Transverse colon (tissue), 4 donors: ENCODE data around the gene GNG7. TPM values are rescaled to one million over a fixed set of nuclear protein-coding genes. Genes with fewer than 3 reads are reported as not detected.
"Not testable (repeated sequence)": the region's sequence is repeated elsewhere in the genome, so short reads cannot be mapped to it uniquely, and the experiment has no call there.

Experiments used
- DNase-seq: peaks from one replicate; pipeline ENCODE4 v3.0.0-alpha.2; 2019
- H3K27ac ChIP-seq, 4 donors: fragments of 200-600 bp; sonication (generic); 2 replicates each; pipeline ENCODE4 v1.5.1; 2016 to 2018; ENCODE audit warnings: inconsistent platforms in 4 of 4
- H3K27me3 ChIP-seq: fragments of 200-600 bp; sonication (generic); 2 replicates; pipeline ENCODE4 v1.5.1; 2017; ENCODE audit warnings: inconsistent platforms
- H3K36me3 ChIP-seq, 4 donors: fragments of 200-600 bp; sonication (generic); 2 replicates each; pipeline ENCODE4 v1.5.1; 2017 to 2019; ENCODE audit warnings: inconsistent platforms in 4 of 4
- H3K4me1 ChIP-seq, 4 donors: fragments of 200-600 bp; sonication (generic); 2 replicates each; pipeline ENCODE4 v1.5.1; 2017 to 2020; ENCODE audit warnings: inconsistent platforms in 4 of 4
- H3K4me3 ChIP-seq, 4 donors: fragments of 200-600 bp; sonication (generic); 1 replicate in 1 of 4; 2 replicates in 3 of 4; pipeline versions ENCODE4 v1.5.1 to v1.6.1; 2017 to 2019; ENCODE audit warnings: inconsistent platforms in 4 of 4
- H3K9me3 ChIP-seq, 2 donors: fragments of 200-600 bp; sonication (generic); 2 replicates each; pipeline ENCODE4 v1.5.1; 2017 to 2019; ENCODE audit warnings: inconsistent platforms in 2 of 2
- CTCF ChIP-seq, 5 experiments: fragments of 200-600 bp in 3 of 5; fragments of 450-650 bp in 2 of 5; sonication (generic) in 3 of 5; IDR thresholded peaks; 1 replicate in 2 of 5; 2 replicates in 3 of 5; pipeline ENCODE4 v1.5.1; 2016 to 2017; ENCODE audit warnings: antibody characterized with exemption in 5 of 5, inconsistent platforms in 3 of 5, mild to moderate bottlenecking in 2 of 5, moderate library complexity in 1 of 5
- EP300 ChIP-seq: sonication (generic); formaldehyde crosslinking; IDR thresholded peaks from one replicate; pipeline ENCODE4 v1.6.1; 2017; ENCODE audit warnings: antibody characterized with exemption, low read depth
- POLR2A ChIP-seq: fragments of 450-650 bp; IDR thresholded peaks from one replicate; pipeline ENCODE4 v1.6.1; 2016; ENCODE audit warnings: antibody characterized with exemption, mild to moderate bottlenecking, moderate library complexity
- POLR2AphosphoS5 ChIP-seq, 3 donors: sonication (generic); formaldehyde crosslinking; IDR thresholded peaks; one replicate each; pipeline ENCODE4 v1.6.1; 2016; ENCODE audit warnings: antibody characterized with exemption in 3 of 3
- WGBS, 2 donors: methylation state at CpG; one replicate each; pipeline ENCODE4 v1.1.5; 2018; ENCODE audit warnings: low coverage in 1 of 2; 5-methylcytosine and 5-hydroxymethylcytosine counted together
- in situ Hi-C, 4 donors: fragments of 200-750 bp; cut with MboI; loops; one replicate each; pipeline versions ENCODE4 v1.15.0 to v1.15.1; 2017; ENCODE audit warnings: low sequenced_read_pairs in 3 of 4, low pct_ligation_motif_present in 1 of 4, low pct_unique_long_range_greater_than_20kb in 1 of 4
- intact Hi-C: fragments of 100-400 bp; cut with DNase I; formaldehyde crosslinking; loops from one replicate; pipeline ENCODE4 v1.15.1; 2023; ENCODE audit warnings: low total_unique reads
- total RNA-seq, 4 donors: library from RNA; depleted of rRNA; stranded (reverse); fragments of >200 nt; gene quantifications; one replicate each; pipeline ENCODE4 v1.1.0, GENCODE V29; 2016

GNG7 gene
- total RNA-seq, 4 donors from 2014 or later: 1.6 to 13.1 (median 4.0) TPM

DNA sequence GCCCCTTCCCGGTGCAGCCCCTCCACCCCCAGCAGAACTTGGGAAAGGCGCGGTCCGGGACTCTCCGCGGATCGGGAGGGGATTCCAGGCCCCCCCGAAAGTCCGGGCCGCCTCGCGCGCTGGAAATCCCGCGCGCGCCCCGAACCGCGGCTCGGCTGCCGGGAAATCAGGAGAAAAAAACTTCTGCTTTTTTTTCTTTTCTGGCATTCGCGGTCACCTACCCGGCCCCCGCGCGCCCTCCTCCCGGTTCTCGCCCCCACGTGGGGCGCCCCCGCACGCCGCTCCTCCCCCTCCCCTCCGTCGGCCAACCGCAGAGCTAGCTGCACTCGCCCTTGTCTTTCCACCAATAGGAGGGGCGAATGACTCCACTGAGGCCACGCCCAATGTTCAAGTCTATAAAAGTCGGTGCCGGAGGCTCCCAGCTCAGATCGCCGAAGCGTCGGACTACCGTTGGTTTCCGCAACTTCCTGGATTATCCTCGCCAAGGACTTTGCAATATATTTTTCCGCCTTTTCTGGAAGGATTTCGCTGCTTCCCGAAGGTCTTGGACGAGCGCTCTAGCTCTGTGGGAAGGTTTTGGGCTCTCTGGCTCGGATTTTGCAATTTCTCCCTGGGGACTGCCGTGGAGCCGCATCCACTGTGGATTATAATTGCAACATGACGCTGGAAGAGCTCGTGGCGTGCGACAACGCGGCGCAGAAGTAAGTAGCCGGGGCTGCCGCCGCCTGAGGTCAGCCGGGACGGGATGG, 226.6 kb downstream of the GNG7 start, which contains the start of gene GADD45B:
Gene GADD45B, plus strand, starts transcription at position 426 of the 749 bp plus-strand sequence. Its CDS starts 232 bp downstream, at position 658.
- Histone ChIP-seq H3K9me3 (no peaks in the 10 kb centered on the region), H3K4me1 (peaks cover 10 to 43% (median 36%) of the 10 kb centered on the region in 4 donors), H3K4me3 (peak within 1 kb of the TSS; percentile 67 to 95 (median 82)), H3K27ac (peak within 1 kb of the TSS; percentile 91 to 96 (median 93)), H3K27me3 (no peaks in the 10 kb centered on the region), H3K36me3 (no peaks in the 10 kb centered on the region)
- DNase-seq: peak; percentile 98
- intact Hi-C loops: loop anchor here (2.0 kb wide), 3 partner anchors 19 to 103 kb away; no protein-coding TSS in a partner anchor
- 0% methylated on average over 65 of the region's 70 CpGs; no CpG with 5 or more reads in 1 of the 2 donors for WGBS, 2 donors
- peak; percentile 100 for TF ChIP-seq POLR2A
- peak; percentile 80 for TF ChIP-seq EP300
- TF ChIP-seq POLR2AphosphoS5 (IDR thresholded peaks at IDR 0.05): peak; percentile 100
- TF ChIP-seq CTCF (IDR thresholded peaks at IDR 0.05): no peak
- in situ Hi-C loops: loop anchor here in 1 of 4 donors (10.0 kb wide), 1 partner anchor 139 kb away; no protein-coding TSS in a partner anchor

GRCh38 chr19:2475018-2475701, 227.3 kb downstream of the GNG7 start:
- DNase-seq: peak; percentile 65
- Histone ChIP-seq H3K27ac (peak overlapping the region; percentile 91 to 96 (median 93)), H3K4me1 (peaks cover 10 to 43% (median 36%) of the 10 kb centered on the region in 4 donors), H3K9me3 (no peaks in the 10 kb centered on the region), H3K4me3 (peak overlapping the region; percentile 36 to 95 (median 72)), H3K27me3 (no peaks in the 10 kb centered on the region), H3K36me3 (no peaks in the 10 kb centered on the region)
- in situ Hi-C loops (loop anchor here in 1 of 4 donors (10.0 kb wide), 1 partner anchor 140 kb away; no protein-coding TSS in a partner anchor), intact Hi-C loops (no loop called here)
- no peak for TF ChIP-seq CTCF (IDR thresholded peaks at IDR 0.05)
- TF ChIP-seq POLR2A: no peak
- TF ChIP-seq POLR2AphosphoS5 (IDR thresholded peaks at IDR 0.05): no peak
- TF ChIP-seq EP300: no peak
- WGBS, 2 donors: 0% methylated on average over 38 of the region's 45 CpGs; no CpG with 5 or more reads in 1 of the 2 donors

DNA sequence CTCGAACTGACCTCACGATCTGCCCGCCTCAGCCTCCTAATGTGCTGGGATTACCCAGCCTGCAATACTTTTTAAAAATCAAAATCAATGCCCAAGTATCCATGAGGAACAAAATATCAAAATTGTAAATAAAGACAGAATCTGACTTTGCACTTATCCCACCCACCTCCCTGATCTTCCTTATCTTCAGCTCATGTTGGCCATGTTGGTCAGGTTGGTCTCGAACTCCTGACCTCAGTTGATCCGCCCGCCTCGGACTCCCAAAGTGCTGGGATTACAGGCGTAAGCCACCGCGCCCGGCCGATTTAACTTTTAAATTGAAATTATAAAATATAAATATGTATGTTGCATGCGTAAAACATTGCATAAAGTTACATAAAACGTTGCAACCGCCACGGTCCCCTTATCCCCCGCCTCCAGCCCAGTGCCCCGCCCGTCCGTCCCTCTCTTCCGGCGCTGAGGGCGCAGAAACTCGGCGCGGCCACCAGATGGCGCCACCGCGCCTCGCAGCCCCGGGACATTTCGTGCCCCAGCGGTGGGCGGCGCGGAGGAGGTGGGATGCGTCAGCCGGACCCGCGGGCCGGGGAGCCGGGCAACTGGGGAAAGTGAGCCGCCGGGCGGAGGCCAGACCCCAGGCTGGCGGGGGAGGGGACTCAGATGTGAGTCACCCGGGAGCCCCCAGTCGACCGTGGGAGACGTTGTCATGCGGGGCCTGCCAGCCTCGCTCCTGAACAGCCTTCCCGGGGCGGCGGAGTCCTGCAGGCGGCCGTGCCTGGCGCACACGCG, 228.1 kb downstream of the GNG7 start:
- peaks cover 10 to 42% (median 35%) of the 10 kb centered on the region in 4 donors for H3K4me1 ChIP-seq
- H3K27ac ChIP-seq: peak overlapping the region; percentile 91 to 96 (median 93)
- DNase-seq: peak; percentile 86
- peak overlapping the region; percentile 36 to 95 (median 72) for H3K4me3 ChIP-seq
- no peaks in the 10 kb centered on the region for H3K9me3 ChIP-seq
- no peaks in the 10 kb centered on the region for H3K36me3 ChIP-seq
- WGBS, 2 donors: 7 to 24% methylated on average over 14 to 41 of the region's 60 CpGs
- no peaks in the 10 kb centered on the region for H3K27me3 ChIP-seq
- peak; percentile 53 to 60 (median 60) for TF ChIP-seq POLR2AphosphoS5 (IDR thresholded peaks at IDR 0.05)
- TF ChIP-seq POLR2A: no peak
- peak; percentile 97 to 99 (median 98) for TF ChIP-seq CTCF (IDR thresholded peaks at IDR 0.05)
- peak; percentile 39 for TF ChIP-seq EP300
- intact Hi-C loops (loop anchor here (1.0 kb wide), 1 partner anchor 137 kb away; no protein-coding TSS in a partner anchor), in situ Hi-C loops (loop anchor here in 3 of 4 donors (5.0 to 10.0 kb wide), 3 partner anchors 138 to 143 kb away; no protein-coding TSS in a partner anchor)

- not testable (repeated sequence) for H3K4me3 ChIP-seq, H3K36me3 ChIP-seq, H3K4me1 ChIP-seq, H3K27me3 ChIP-seq, H3K27ac ChIP-seq, DNase-seq, H3K9me3 ChIP-seq
- intact Hi-C loops (loop anchor here (1.0 kb wide), 1 partner anchor 141 kb away; no protein-coding TSS in a partner anchor), in situ Hi-C loops (loop anchor here (5.0 to 10.0 kb wide), 3 partner anchors 142 to 147 kb away; no protein-coding TSS in a partner anchor)
- WGBS, 2 donors: 76 to 83% methylated on average over 4 to 8 of the region's 8 CpGs
Measured at GRCh38 chr19:2469915-2470200, 232.6 kb downstream of the GNG7 start.
